ENCODE results near the gene ZNF710. TPM values are rescaled to one million over a fixed set of nuclear protein-coding genes. Genes with fewer than 3 reads are reported as not detected.
A peak's percentile ranks its signal among the peaks of the same experiment; 100 is the strongest.

Gene ZNF710
- total RNA-seq, 1 experiment from 2014 or later, result 10.0 TPM

DNA sequence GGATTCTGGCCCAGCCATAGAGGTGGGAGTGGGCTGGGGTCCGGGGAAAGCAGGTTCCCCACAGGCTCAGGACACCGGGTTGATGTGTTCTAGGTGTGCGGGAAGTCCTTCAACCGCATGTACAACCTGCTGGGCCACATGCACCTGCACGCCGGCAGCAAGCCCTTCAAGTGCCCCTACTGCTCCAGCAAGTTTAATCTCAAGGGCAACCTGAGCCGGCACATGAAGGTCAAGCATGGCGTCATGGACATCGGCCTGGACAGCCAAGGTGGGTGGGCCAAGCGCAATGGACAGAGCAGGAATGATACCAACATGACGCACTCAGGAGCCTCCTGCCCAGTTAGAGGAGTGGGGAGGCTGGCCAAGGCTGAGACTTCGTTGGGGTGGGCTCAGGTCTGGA is 72.9 kb downstream of the ZNF710 start:
- Histone ChIP-seq H3K4me3 (replicated peaks in 1 of 2; ENCODE audit: low read depth in 1 of 2, low read length in 2 of 2) (no peak overlapping the region), H3K4me1 (ENCODE audit: control insufficient read depth in 1 of 2, insufficient read depth in 2 of 2, low read length in 2 of 2) (peaks cover 17 to 22% of the 10 kb centered on the region in 2 experiments), H4K20me1 (ENCODE audit: insufficient read depth) (no peaks in the 10 kb centered on the region), H2AFZ (ENCODE audit: low read depth, low read length, poor library complexity, severe bottlenecking) (no peak overlapping the region), H3K27me3 (ENCODE audit: insufficient read depth, low read length) (no peaks in the 10 kb centered on the region), H3K9me2 (ENCODE audit: insufficient read depth) (no peaks in the 10 kb centered on the region), H3K4me2 (ENCODE audit: low read length) (no peak overlapping the region), H3K9me3 (ENCODE audit: control insufficient read depth in 1 of 2, insufficient read depth in 1 of 2, low read depth in 1 of 2, low read length in 2 of 2) (no peaks in the 10 kb centered on the region), H3K9ac (ENCODE audit: low read length) (no peak overlapping the region), H3K79me2 (ENCODE audit: insufficient read depth, low read length) (no peaks in the 10 kb centered on the region), H3K36me3 (ENCODE audit: control insufficient read depth in 1 of 2, insufficient read depth in 2 of 2, low read length in 2 of 2) (no peaks in the 10 kb centered on the region; a peak in 1 of 4 replicates), H3K27ac (ENCODE audit: low read depth, low read length) (no peak overlapping the region)
- TF ChIP-seq EZH2phosphoT487 (IDR thresholded peaks at IDR 0.05; ENCODE audit: borderline replicate concordance), result no peak
- no peak for TF ChIP-seq EGR1 (IDR thresholded peaks at IDR 0.05; ENCODE audit: low read depth)
- no peak for TF ChIP-seq JUND (IDR thresholded peaks at IDR 0.05)
- TF ChIP-seq, protein P1, sequence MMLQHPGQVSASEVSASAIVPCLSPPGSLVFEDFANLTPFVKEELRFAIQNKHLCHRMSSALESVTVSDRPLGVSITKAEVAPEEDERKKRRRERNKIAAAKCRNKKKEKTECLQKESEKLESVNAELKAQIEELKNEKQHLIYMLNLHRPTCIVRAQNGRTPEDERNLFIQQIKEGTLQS (IDR thresholded peaks at IDR 0.05), result no peak
- no peak for TF ChIP-seq ELF1 (IDR thresholded peaks at IDR 0.05; ENCODE audit: borderline replicate concordance, low read depth)
- TF ChIP-seq POLR2AphosphoS5 (IDR thresholded peaks at IDR 0.05; ENCODE audit: low read depth, low read length), result no peak
- TF ChIP-seq, protein P2, sequence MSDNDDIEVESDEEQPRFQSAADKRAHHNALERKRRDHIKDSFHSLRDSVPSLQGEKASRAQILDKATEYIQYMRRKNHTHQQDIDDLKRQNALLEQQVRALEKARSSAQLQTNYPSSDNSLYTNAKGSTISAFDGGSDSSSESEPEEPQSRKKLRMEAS (IDR thresholded peaks at IDR 0.05), result no peak
- TF ChIP-seq CEBPB (IDR thresholded peaks at IDR 0.05; ENCODE audit: low read depth), result no peak
- no peak for TF ChIP-seq EZH2 (IDR thresholded peaks at IDR 0.05)
- no peak for TF ChIP-seq YY1 (IDR thresholded peaks at IDR 0.05; ENCODE audit: extremely low read depth, insufficient replicate concordance, low read depth, low read length)
- intact Hi-C loops (cut with micrococcal nuclease), result loop anchor here (5.0 kb wide), 2 partner anchors 72 to 332 kb away; partner anchors contain the start of gene ZNF710
- ChIA-PET CTCF (no interaction called here), RAD21 (ENCODE audit: low non-redundant PET in 1 of 2, low total read pairs in 2 of 2, uncharacterized antibody in 2 of 2, unreplicated experiment in 2 of 2) (interaction anchor here in 1 of 2 experiments (0.5 kb wide), 1 partner anchor 324 kb away, joined by 4 read pairs; no protein-coding TSS in a partner anchor), POLR2A (no interaction called here)
- no TSS peak for BruUV-seq (replicated peaks)
- DNase-seq (ENCODE audit: low read depth, low spot score) (no peak), ATAC-seq (no peak)

DNA sequence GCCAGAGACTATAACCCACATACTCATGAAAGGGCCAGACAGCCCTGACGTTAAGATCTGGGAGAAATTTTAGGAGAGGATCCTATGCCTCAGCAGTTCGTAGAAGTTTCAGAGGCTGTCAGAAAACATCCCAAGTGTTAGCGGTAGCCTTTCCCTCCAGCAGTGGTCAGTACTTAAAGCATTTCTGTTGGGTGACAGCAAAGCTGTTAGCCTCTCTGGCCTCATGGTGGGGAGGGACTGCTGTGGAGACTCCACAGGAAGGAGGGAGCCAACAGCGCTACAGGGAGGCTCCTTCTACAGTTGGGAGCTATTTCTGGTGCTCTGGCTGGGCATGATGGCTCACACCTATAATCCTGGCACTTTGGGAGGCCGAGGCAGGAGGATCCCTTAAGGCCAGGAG is 73.8 kb downstream of the ZNF710 start:
- POLR2A ChIA-PET, result interaction anchor here (1.4 kb wide), 1 partner anchor 11 kb away, joined by 3 read pairs; no protein-coding TSS in a partner anchor
- H3K4me2 ChIP-seq (ENCODE audit: low read length), result peak overlapping the region; percentile 51
- ATAC-seq, result no peak

More for the DNA sequence above, 73.8 kb downstream of the ZNF710 start:
- no peak for TF ChIP-seq CBX3 (IDR thresholded peaks at IDR 0.05; ENCODE audit: low read depth)
- Histone ChIP-seq H3K9ac (ENCODE audit: low read length) (no peak overlapping the region), H3K36me3 (ENCODE audit: control insufficient read depth in 1 of 2, insufficient read depth in 2 of 2, low read length in 2 of 2) (no peaks in the 10 kb centered on the region; a peak in 1 of 4 replicates), H4K20me1 (ENCODE audit: insufficient read depth) (no peaks in the 10 kb centered on the region), H2AFZ (ENCODE audit: low read depth, low read length, poor library complexity, severe bottlenecking) (no peak overlapping the region), H3K4me1 (ENCODE audit: control insufficient read depth in 1 of 2, insufficient read depth in 2 of 2, low read length in 2 of 2) (peaks cover 17 to 22% of the 10 kb centered on the region in 2 experiments), H3K9me3 (ENCODE audit: control insufficient read depth in 1 of 2, insufficient read depth in 1 of 2, low read depth in 1 of 2, low read length in 2 of 2) (no peaks in the 10 kb centered on the region), H3K9me2 (ENCODE audit: insufficient read depth) (no peaks in the 10 kb centered on the region), H3K27me3 (ENCODE audit: insufficient read depth, low read length) (no peaks in the 10 kb centered on the region), H3K4me3 (replicated peaks in 1 of 2; ENCODE audit: low read depth in 1 of 2, low read length in 2 of 2) (no peak overlapping the region), H3K27ac (ENCODE audit: low read depth, low read length) (peak overlapping the region; percentile 46), H3K79me2 (ENCODE audit: insufficient read depth, low read length) (no peaks in the 10 kb centered on the region)
- intact Hi-C loops (cut with micrococcal nuclease), result loop anchor here (5.0 kb wide), 2 partner anchors 73 to 333 kb away; partner anchors contain the start of gene ZNF710
- no TSS peak for BruUV-seq (replicated peaks)
- ChIA-PET CTCF (interaction anchor here (0.7 to 3.9 kb wide), 6 partner anchors 8 to 187 kb away, joined by 3 to 29 read pairs (median 4); no protein-coding TSS in a partner anchor), RAD21 (ENCODE audit: low non-redundant PET in 1 of 2, low total read pairs in 2 of 2, uncharacterized antibody in 2 of 2, unreplicated experiment in 2 of 2) (no interaction called here)
- no peak for DNase-seq (ENCODE audit: low read depth, low spot score)
